HPDE6-E6E7 (cell line): ENCODE measurements around the gene MRFAP1.
A peak's percentile ranks its signal among the peaks of the same experiment; 100 is the strongest.
"Not testable (repeated sequence)": the region's sequence is repeated elsewhere in the genome, so short reads cannot be mapped to it uniquely, and the experiment has no call there.

Source experiments
- DNase-seq: peaks from one replicate; pipeline ENCODE4 v3.0.0; 2011; ENCODE audit warnings: missing footprints; ENCODE audit errors: extremely low spot score

The MRFAP1 gene

GRCh38 chr4:6668391-6668790, 27.9 kb downstream of the MRFAP1 start:
- peak; percentile 44 for DNase-seq

GRCh38 chr4:6671648-6672047, 31.2 kb downstream of the MRFAP1 start:
- no peak for DNase-seq

- no peak for DNase-seq
Measured at GRCh38 chr4:6672131-6672530, 31.6 kb downstream of the MRFAP1 start.

- not testable (repeated sequence) for DNase-seq
Measured at GRCh38 chr4:6672541-6673190, 32.2 kb downstream of the MRFAP1 start.

- not testable (repeated sequence) for DNase-seq
Measured at GRCh38 chr4:6673191-6673659, 32.7 kb downstream of the MRFAP1 start.

- DNase-seq, result peak; percentile 93
Measured at GRCh38 chr4:6673660-6674499, 33.4 kb downstream of the MRFAP1 start.

- DNase-seq, result peak; percentile 65
Measured at GRCh38 chr4:6674500-6675149, 34.1 kb downstream of the MRFAP1 start.

- no peak for DNase-seq
Measured at GRCh38 chr4:6676722-6677558, 36.5 kb downstream of the MRFAP1 start.

GRCh38 chr4:6680372-6681034, 40.0 kb downstream of the MRFAP1 start:
- DNase-seq, result no peak

- DNase-seq, result no peak
Measured at GRCh38 chr4:6681191-6681590, 40.7 kb downstream of the MRFAP1 start.

- DNase-seq, result no peak
Measured at GRCh38 chr4:6682862-6683590, 42.5 kb downstream of the MRFAP1 start.

- no peak for DNase-seq
Measured at GRCh38 chr4:6684656-6685055, 44.2 kb downstream of the MRFAP1 start.

- DNase-seq, result no peak
Measured at GRCh38 chr4:6686104-6686787, 45.8 kb downstream of the MRFAP1 start.

- DNase-seq, result no peak
Measured at GRCh38 chr4:6687947-6688878, 47.7 kb downstream of the MRFAP1 start.

- peak; percentile 96 for DNase-seq
Measured at GRCh38 chr4:6688879-6689505, 48.5 kb downstream of the MRFAP1 start.

- DNase-seq, result no peak
Measured at GRCh38 chr4:6689506-6689960, 49.0 kb downstream of the MRFAP1 start.
